Posterior cingulate gyrus (tissue), 11 donors: ENCODE measurements around the gene LRRC71.

Experiments used
- DNase-seq, 10 donors: peaks; one replicate each; pipeline versions ENCODE4 v3.0.0 to v3.0.0-alpha.2; 2020 to 2021; ENCODE audit warnings: mixed read lengths in 3 of 10
- intact Hi-C: fragments of 100-400 bp; cut with DNase I; formaldehyde crosslinking; loops from one replicate; pipeline ENCODE4 v1.15.1; 2023

Gene LRRC71

GRCh38 chr1:156964441-156964840 lies 44.0 kb downstream of the LRRC71 start:
- DNase-seq = no peak
- intact Hi-C loops = no loop called here

- intact Hi-C loops = no loop called here
These were observed 49.1 kb downstream of the LRRC71 start for GRCh38 chr1:156969496-156969895.

GRCh38 chr1:156970017-156970416 lies 49.6 kb downstream of the LRRC71 start:
- DNase-seq = no peak
- intact Hi-C loops = no loop called here

More at GRCh38 chr1:156969496-156969895, 49.1 kb downstream of the LRRC71 start:
- DNase-seq = no peak

- intact Hi-C loops = no loop called here
These were observed 53.0 kb downstream of the LRRC71 start for GRCh38 chr1:156973417-156973816.

GRCh38 chr1:156975084-156975483 lies 54.7 kb downstream of the LRRC71 start:
- intact Hi-C loops = no loop called here
- DNase-seq = no peak

More at GRCh38 chr1:156973417-156973816, 53.0 kb downstream of the LRRC71 start:
- DNase-seq = no peak

- DNase-seq = no peak
- intact Hi-C loops = no loop called here
These were observed 60.1 kb downstream of the LRRC71 start for GRCh38 chr1:156980551-156980950.
